B cell (primary cell): Measurements from ENCODE around the gene GNE. TPM values are rescaled to one million over a fixed set of nuclear protein-coding genes. Genes with fewer than 3 reads are reported as not detected.

Experiments
- ATAC-seq: fragments of 200-7000 bp; cut with Tn5 transposase; one replicate; pipeline ENCODE4 v1.10.0; 2021; ENCODE audit warnings: low read depth, mild to moderate bottlenecking, moderate number of reproducible peaks, moderate library complexity
- CTCF ChIA-PET: fragments of 350-600 bp; sonication (Branson Sonifier 250); formaldehyde crosslinking; loops from one replicate; lab custom pipeline; 2021; ENCODE audit warnings: antibody characterized with exemption, inconsistent platforms; lab: Charles Lee
- POLR2A ChIA-PET: fragments of 350-600 bp; sonication (Branson Sonifier 250); formaldehyde crosslinking; loops from one replicate; lab custom pipeline; 2021; ENCODE audit warnings: antibody characterized with exemption; lab: Charles Lee
- DNase-seq: peaks from one replicate; pipeline ENCODE4 v3.0.0; 2013
- H2AFZ ChIP-seq: 2 replicates; pipeline ENCODE4 v1.6.1; 2012; ENCODE audit warnings: mild to moderate bottlenecking, low read depth, low read length; ENCODE audit not compliant: insufficient read depth, poor library complexity, severe bottlenecking
- H3K27ac ChIP-seq, 2 donors: 1 replicate in 1 of 2; 2 replicates in 1 of 2; pipeline ENCODE4 v1.5.1; 2012 to 2013; ENCODE audit warnings: low read length in 2 of 2, mild to moderate bottlenecking in 2 of 2, moderate library complexity in 1 of 2
- H3K27me3 ChIP-seq, 4 experiments: fragments of 200-600 bp in 1 of 4; sonication (generic) in 1 of 4; replicated peaks in 1 of 4; 1 replicate in 2 of 4; 2 replicates in 2 of 4; pipeline versions ENCODE4 v1.6.1 to v1.7.0; 2013 to 2016; ENCODE audit warnings: low read length in 3 of 4, mild to moderate bottlenecking in 2 of 4, mixed read lengths in 1 of 4, moderate library complexity in 1 of 4; ENCODE audit not compliant: insufficient read depth in 4 of 4, control insufficient read depth in 3 of 4; ENCODE audit errors: control extremely low read depth in 1 of 4
- H3K36me3 ChIP-seq, 2 experiments: replicated peaks in 1 of 2; 1 replicate in 1 of 2; 2 replicates in 1 of 2; pipeline versions ENCODE4 v1.6.1 to v1.7.1; 2013; ENCODE audit warnings: low read length in 1 of 2; ENCODE audit not compliant: insufficient read depth in 2 of 2, control insufficient read depth in 1 of 2; ENCODE audit errors: control extremely low read depth in 1 of 2, extremely low read depth in 1 of 2
- H3K4me1 ChIP-seq, 2 donors: fragments of 200-600 bp in 1 of 2; sonication (generic) in 1 of 2; 1 replicate in 1 of 2; 2 replicates in 1 of 2; pipeline versions ENCODE4 v1.5.1 to v1.6.1; 2013 to 2017; ENCODE audit warnings: low read length in 2 of 2; ENCODE audit not compliant: control insufficient read depth in 2 of 2, insufficient read depth in 2 of 2
- H3K4me2 ChIP-seq: replicated peaks from 2 replicates; pipeline ENCODE3; 2012; ENCODE audit warnings: mild to moderate bottlenecking, low read depth, low read length; ENCODE audit not compliant: poor library complexity, severe bottlenecking
- H3K4me3 ChIP-seq, 5 experiments: fragments of 200-600 bp in 1 of 5; sonication (generic) in 1 of 5; 1 replicate in 3 of 5; 2 replicates in 2 of 5; pipeline versions ENCODE4 v1.5.1 to v1.7.0; 2011 to 2016; ENCODE audit warnings: low read length in 4 of 5, mild to moderate bottlenecking in 4 of 5, low read depth in 2 of 5, control low read depth in 1 of 5, moderate library complexity in 1 of 5; ENCODE audit not compliant: insufficient read depth in 1 of 5; ENCODE audit errors: control extremely low read depth in 1 of 5, extremely low read depth in 1 of 5
- H3K79me2 ChIP-seq: fragments of 200-600 bp; sonication (generic); one replicate; pipeline ENCODE4 v1.6.0; 2016; ENCODE audit warnings: low read length; ENCODE audit not compliant: control insufficient read depth, insufficient read depth
- H3K9ac ChIP-seq: fragments of 200-600 bp; sonication (generic); 2 replicates; pipeline ENCODE4 v1.6.1; 2017; ENCODE audit warnings: mild to moderate bottlenecking, low read length, moderate library complexity
- H3K9me3 ChIP-seq, 3 donors: one replicate each; pipeline versions ENCODE4 v1.6.1 to v1.7.1; 2013; ENCODE audit warnings: low read length in 2 of 3; ENCODE audit not compliant: control insufficient read depth in 2 of 3, insufficient read depth in 1 of 3; ENCODE audit errors: control extremely low read depth in 1 of 3
- H4K20me1 ChIP-seq: 2 replicates; pipeline ENCODE4 v1.6.0; 2012; ENCODE audit warnings: mild to moderate bottlenecking, low read length; ENCODE audit not compliant: insufficient read depth, control insufficient read depth, poor library complexity, severe bottlenecking
- H3K27ac Mint-ChIP-seq: one replicate; pipeline ENCODE4 v1.8.0; 2021; ENCODE audit warnings: mixed read lengths
- H3K27me3 Mint-ChIP-seq: one replicate; pipeline ENCODE4 v1.8.0; 2021; ENCODE audit warnings: mixed read lengths
- H3K4me1 Mint-ChIP-seq: one replicate; pipeline ENCODE4 v1.8.0; 2021; ENCODE audit warnings: mixed read lengths
- H3K4me3 Mint-ChIP-seq: one replicate; pipeline ENCODE4 v1.8.0; 2021; ENCODE audit warnings: mixed read lengths
- H3K9me3 Mint-ChIP-seq: one replicate; pipeline ENCODE4 v1.8.0; 2022; ENCODE audit warnings: mixed read lengths; ENCODE audit not compliant: insufficient read depth
- CTCF ChIP-seq: fragments of 200-600 bp; IDR thresholded peaks from one replicate; pipeline ENCODE4 v1.8.0; 2022; ENCODE audit warnings: antibody characterized with exemption, mild to moderate bottlenecking
- EZH2 ChIP-seq: IDR thresholded peaks from 2 replicates; pipeline ENCODE4 v1.6.1; 2012; ENCODE audit warnings: borderline replicate concordance, low read depth, mild to moderate bottlenecking, moderate library complexity, low read length; ENCODE audit not compliant: insufficient read depth, poor library complexity, severe bottlenecking
- WGBS: methylation state at CpG from one replicate; pipeline ENCODE4 v1.1.5; 2013; ENCODE audit warnings: missing lambda C conversion rate; ENCODE audit not compliant: insufficient coverage; 5-methylcytosine and 5-hydroxymethylcytosine counted together
- intact Hi-C: fragments of 100-400 bp; cut with micrococcal nuclease; formaldehyde crosslinking; loops from one replicate; pipeline ENCODE4 v1.10.0; 2022
- polyA plus RNA-seq: library from polyadenylated mRNA; depleted of rRNA; stranded (reverse); fragments of >200 nt; gene quantifications from 2 replicates; pipeline ENCODE4 v1.2.3, GENCODE V29; 2012
- total RNA-seq, 2 donors: library from RNA; stranded (reverse); fragments of 120-200 nt in 1 of 2; gene quantifications; 1 replicate in 1 of 2; 2 replicates in 1 of 2; pipeline versions ENCODE4 v1.2.3 to v1.2.4, GENCODE V29; 2013 to 2022

GNE gene
- total and polyA plus RNA-seq, 2 donors (not counting 1 experiment from before 2014, with no cell fraction given) = 8.3 to 20.6 TPM

DNA sequence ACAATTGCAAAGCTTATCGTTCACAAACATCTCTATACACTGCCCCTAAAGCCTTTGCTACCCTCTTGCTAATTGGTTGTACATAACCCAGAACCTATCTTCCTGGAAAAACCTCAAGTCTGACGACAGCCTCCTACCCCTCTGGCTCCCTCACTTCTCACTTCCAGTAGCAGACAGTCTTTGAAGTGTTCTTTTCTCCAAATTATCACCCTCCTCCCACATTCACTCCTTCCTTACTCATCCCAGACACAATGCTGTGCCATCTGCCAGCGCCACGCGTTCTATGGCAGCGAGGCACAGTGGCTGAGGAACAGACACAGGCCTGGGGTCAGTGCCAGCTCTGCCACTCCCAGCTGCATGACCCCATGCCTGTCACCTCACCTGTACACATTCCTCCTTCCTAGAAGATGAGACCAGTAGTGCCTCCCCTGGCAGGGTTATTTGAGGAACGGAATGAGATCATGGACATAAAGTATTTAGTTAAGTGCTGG, 39.8 kb downstream of the GNE start:
- Mint-ChIP-seq H3K27me3 (no peaks in the 10 kb centered on the region), H3K4me1 (peaks cover 9% of the 10 kb centered on the region), H3K9me3 (peaks cover 5% of the 10 kb centered on the region), H3K27ac (no peak overlapping the region), H3K4me3 (no peak overlapping the region)
- no peak for ATAC-seq
- CTCF ChIA-PET = interaction anchor here (0.7 kb wide), 1 partner anchor 130 kb away, joined by 3 read pairs; no protein-coding TSS in a partner anchor
- H3K9me3 ChIP-seq = peaks cover 0 to 15% (median 10%) of the 10 kb centered on the region in 3 donors
- TF ChIP-seq EZH2 = no peak
- no peak for TF ChIP-seq CTCF
- no peak overlapping the region for H3K4me2 ChIP-seq
- no peak overlapping the region for H3K27ac ChIP-seq
- H3K4me3 ChIP-seq = no peak overlapping the region
- H3K27me3 ChIP-seq = no peaks in the 10 kb centered on the region
- WGBS = 73% methylated on average over 6 of the region's 7 CpGs
- no peak for DNase-seq
- no peaks in the 10 kb centered on the region for H4K20me1 ChIP-seq
- H2AFZ ChIP-seq = no peak overlapping the region
- no peaks in the 10 kb centered on the region for H3K4me1 ChIP-seq
- intact Hi-C loops = no loop called here
- POLR2A ChIA-PET = no interaction called here
- peaks cover 8% of the 10 kb centered on the region for H3K79me2 ChIP-seq
- H3K9ac ChIP-seq = no peak overlapping the region
- peaks cover 8 to 78% of the 10 kb centered on the region in 2 experiments for H3K36me3 ChIP-seq

- ATAC-seq = no peak
- Histone ChIP-seq H3K27ac (no peak overlapping the region), H3K36me3 (peaks cover 7 to 77% of the 10 kb centered on the region in 2 experiments), H3K27me3 (no peaks in the 10 kb centered on the region), H3K9me3 (peaks cover 0 to 12% (median 7%) of the 10 kb centered on the region in 3 donors), H3K4me2 (no peak overlapping the region), H3K4me3 (no peak overlapping the region), H3K9ac (no peak overlapping the region), H3K4me1 (no peaks in the 10 kb centered on the region), H3K79me2 (peaks cover 8% of the 10 kb centered on the region), H4K20me1 (peaks cover 4% of the 10 kb centered on the region), H2AFZ (no peak overlapping the region)
- TF ChIP-seq EZH2 (no peak), CTCF (no peak)
- H3K4me3 Mint-ChIP-seq = no peak overlapping the region
- peaks cover 9% of the 10 kb centered on the region for H3K4me1 Mint-ChIP-seq
- 93% methylated on average over 3 of the region's 5 CpGs for WGBS
- ChIA-PET CTCF (interaction anchor here (1.2 kb wide), 1 partner anchor 110 kb away, joined by 3 read pairs; no protein-coding TSS in a partner anchor), POLR2A (no interaction called here)
- peaks cover 5% of the 10 kb centered on the region for H3K9me3 Mint-ChIP-seq
- intact Hi-C loops = no loop called here
- H3K27ac Mint-ChIP-seq = no peak overlapping the region
- H3K27me3 Mint-ChIP-seq = no peaks in the 10 kb centered on the region
- no peak for DNase-seq
These were observed 40.2 kb downstream of the GNE start for GRCh38 chr9:36218011-36218410.
